HUES48 (cell line): ENCODE measurements around the gene NEDD4.

Experiments
- H3K27ac ChIP-seq: one replicate; pipeline ENCODE4 v1.7.0; 2013; ENCODE audit warnings: low read depth, low read length, inconsistent platforms
- H3K27me3 ChIP-seq: 2 replicates; pipeline ENCODE4 v1.6.1; 2013; ENCODE audit warnings: mild to moderate bottlenecking, low read length; ENCODE audit not compliant: control insufficient read depth, insufficient read depth
- H3K36me3 ChIP-seq: 2 replicates; pipeline ENCODE4 v1.6.1; 2013; ENCODE audit warnings: low read length; ENCODE audit not compliant: control insufficient read depth, insufficient read depth
- H3K4me1 ChIP-seq: 2 replicates; pipeline ENCODE4 v1.6.1; 2013; ENCODE audit warnings: mild to moderate bottlenecking, low read length; ENCODE audit not compliant: control insufficient read depth, insufficient read depth
- H3K4me3 ChIP-seq: 2 replicates; pipeline ENCODE4 v1.5.1; 2013; ENCODE audit warnings: mild to moderate bottlenecking, low read depth, low read length
- H3K9ac ChIP-seq: 2 replicates; pipeline ENCODE4 v1.6.1; 2013; ENCODE audit warnings: mild to moderate bottlenecking, low read depth, low read length, moderate library complexity
- H3K9me3 ChIP-seq: 2 replicates; pipeline ENCODE4 v1.6.1; 2013; ENCODE audit warnings: low read length; ENCODE audit not compliant: control insufficient read depth, insufficient read depth

Gene NEDD4

DNA sequence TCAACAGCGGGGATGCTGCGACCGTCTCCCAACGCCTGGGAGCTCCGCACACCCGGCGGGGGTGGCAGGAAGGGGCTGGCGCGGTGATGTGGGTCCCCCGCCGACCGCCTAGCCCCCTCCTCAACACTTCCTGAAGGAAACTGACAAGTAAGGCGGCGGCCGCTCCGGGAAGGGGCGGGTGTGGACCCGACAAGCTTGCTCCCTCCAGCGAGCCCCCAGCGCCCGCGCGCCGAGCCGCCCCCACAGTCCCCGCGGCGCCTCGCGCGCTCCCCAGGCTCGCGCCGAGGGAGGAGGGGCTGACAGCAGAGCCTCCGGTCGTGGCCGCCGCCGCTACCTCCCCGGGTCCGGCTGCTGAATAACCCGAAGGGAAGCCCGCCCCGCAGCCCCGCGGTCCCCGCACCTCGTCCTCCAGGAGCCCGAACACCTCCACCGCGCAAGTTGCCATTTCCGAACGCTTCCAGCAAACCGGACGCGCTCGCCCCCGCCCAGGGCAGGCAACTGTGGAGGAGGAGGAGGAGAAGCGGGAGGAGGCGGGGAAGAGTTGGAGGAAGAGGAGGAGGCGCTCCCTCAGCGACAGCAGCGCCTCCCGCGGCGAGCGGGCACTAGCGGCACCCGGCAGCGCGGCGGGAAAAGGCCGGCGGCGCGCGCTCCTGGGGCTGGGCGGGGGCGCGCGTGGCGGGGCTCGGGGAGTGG lies at the start of gene NEDD4:
Gene NEDD4 (minus strand): TSS at position 502 of the 693 bp plus-strand sequence. CDS start 57 bp downstream, at position 445.
- Histone ChIP-seq H3K27ac (peak within 1 kb of the TSS; percentile 67), H3K27me3 (peaks cover 17% of the 10 kb centered on the region), H3K36me3 (no peaks in the 10 kb centered on the region), H3K4me3 (peak within 1 kb of the TSS; percentile 75), H3K9me3 (no peaks in the 10 kb centered on the region), H3K4me1 (peaks cover 12% of the 10 kb centered on the region; the same call in 1 of the 2 replicates), H3K9ac (peak within 1 kb of the TSS; percentile 25; the same call in 1 of the 2 replicates)

GRCh38 chr15:56042498-56042897 lies 49.1 kb upstream of the NEDD4 start:
- H3K4me3 ChIP-seq, result no peak overlapping the region
- H3K4me1 ChIP-seq, result peaks cover 17% of the 10 kb centered on the region
- no peaks in the 10 kb centered on the region for H3K9me3 ChIP-seq
- H3K9ac ChIP-seq, result no peak overlapping the region
- H3K27me3 ChIP-seq, result no peaks in the 10 kb centered on the region
- no peaks in the 10 kb centered on the region for H3K36me3 ChIP-seq
- no peak overlapping the region for H3K27ac ChIP-seq

DNA sequence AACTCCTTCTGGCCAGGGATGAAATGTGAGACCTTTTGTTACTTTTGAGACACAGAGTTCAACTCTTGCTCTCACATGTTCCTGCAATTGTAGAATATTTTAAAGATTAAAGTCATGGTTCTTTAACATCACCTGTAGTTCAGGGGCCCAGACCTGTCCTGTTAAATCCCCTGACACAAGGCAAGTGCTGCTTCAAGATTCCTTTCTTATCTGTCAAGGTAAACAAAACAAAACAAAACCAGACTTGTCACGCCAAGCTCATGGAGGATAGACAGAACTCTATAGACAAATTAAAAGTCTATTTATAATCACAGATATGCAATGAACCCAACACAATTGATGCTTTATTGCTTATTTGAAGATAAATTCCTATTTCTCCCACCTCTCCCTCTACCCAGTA lies 48.6 kb upstream of the NEDD4 start:
- Histone ChIP-seq H3K27ac (no peak overlapping the region), H3K36me3 (no peaks in the 10 kb centered on the region), H3K4me3 (no peak overlapping the region), H3K27me3 (no peaks in the 10 kb centered on the region), H3K4me1 (peaks cover 17% of the 10 kb centered on the region), H3K9ac (no peak overlapping the region), H3K9me3 (no peaks in the 10 kb centered on the region)

DNA sequence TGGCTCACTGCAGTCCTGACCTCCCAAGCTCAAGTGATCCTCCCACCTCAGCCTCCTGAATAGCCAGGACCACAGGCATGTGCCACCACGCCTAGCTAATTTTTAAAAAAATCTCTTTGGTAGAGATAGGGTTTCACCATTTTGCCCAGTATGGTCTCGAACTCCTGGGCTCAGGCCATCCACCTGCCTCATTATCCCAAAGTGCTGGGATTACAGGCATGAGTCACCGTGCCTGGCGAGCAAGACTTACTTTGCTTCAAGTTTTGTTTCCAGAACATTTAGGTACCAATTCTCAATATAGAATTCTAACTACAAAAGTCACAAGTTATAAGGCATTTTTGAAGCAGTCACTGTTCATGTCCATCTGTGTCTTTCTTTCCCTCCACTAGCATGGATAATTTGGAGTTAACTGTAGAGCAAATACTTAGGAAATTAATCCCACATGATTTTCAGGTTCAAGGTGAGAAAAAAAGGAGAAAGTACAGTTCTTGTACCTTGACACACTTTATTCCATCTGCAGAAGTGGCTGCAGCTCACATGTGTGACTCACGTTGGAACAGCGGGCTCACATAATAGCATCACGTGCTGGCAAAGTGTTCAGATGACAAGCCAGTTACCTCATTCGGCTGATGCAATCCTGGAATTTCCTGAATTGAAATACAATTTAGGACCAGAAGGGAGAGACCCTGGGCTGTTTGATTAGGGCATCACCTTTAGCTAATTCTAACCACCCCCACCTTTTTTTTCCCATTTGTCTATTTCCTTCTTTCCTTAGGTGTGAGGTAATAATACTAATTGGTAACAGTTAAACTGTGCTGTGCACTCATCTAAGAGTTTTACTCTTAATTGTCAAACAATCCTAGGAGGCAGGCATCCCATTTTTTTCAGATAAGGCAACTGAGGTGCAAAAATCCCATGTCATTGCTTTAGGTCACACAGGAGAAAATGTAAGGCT lies 46.9 kb upstream of the NEDD4 start:
- H3K9me3 ChIP-seq, result no peaks in the 10 kb centered on the region
- H3K27ac ChIP-seq, result peak overlapping the region; percentile 49

DNA sequence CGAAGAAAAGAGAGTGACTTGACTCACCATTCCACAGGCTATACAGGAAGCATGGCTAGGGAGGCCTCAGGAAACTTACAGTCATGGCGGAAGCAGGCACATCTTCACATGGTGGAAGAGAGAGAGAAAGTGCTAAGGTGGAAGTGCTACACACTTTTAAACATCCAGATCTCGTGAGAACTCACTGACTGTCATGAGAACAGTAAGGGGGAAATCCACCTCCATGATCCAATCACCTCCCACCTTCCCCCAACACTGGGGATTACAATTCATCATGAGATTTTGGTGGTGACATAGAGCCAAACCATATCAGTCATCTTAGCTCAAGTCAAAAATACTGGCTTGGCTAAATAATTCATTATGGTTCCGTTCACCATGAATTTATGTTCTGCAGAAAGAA lies 45.3 kb upstream of the NEDD4 start:
- H3K4me3 ChIP-seq, result no peak overlapping the region
- no peak overlapping the region for H3K9ac ChIP-seq
- no peak overlapping the region for H3K27ac ChIP-seq
- no peaks in the 10 kb centered on the region for H3K36me3 ChIP-seq
- H3K27me3 ChIP-seq, result no peaks in the 10 kb centered on the region
- H3K9me3 ChIP-seq, result no peaks in the 10 kb centered on the region
- H3K4me1 ChIP-seq, result peaks cover 17% of the 10 kb centered on the region

More for the DNA sequence above, 46.9 kb upstream of the NEDD4 start:
- H3K9ac ChIP-seq, result no peak overlapping the region
- peaks cover 17% of the 10 kb centered on the region for H3K4me1 ChIP-seq
- H3K36me3 ChIP-seq, result no peaks in the 10 kb centered on the region
- H3K4me3 ChIP-seq, result no peak overlapping the region
- no peaks in the 10 kb centered on the region for H3K27me3 ChIP-seq

DNA sequence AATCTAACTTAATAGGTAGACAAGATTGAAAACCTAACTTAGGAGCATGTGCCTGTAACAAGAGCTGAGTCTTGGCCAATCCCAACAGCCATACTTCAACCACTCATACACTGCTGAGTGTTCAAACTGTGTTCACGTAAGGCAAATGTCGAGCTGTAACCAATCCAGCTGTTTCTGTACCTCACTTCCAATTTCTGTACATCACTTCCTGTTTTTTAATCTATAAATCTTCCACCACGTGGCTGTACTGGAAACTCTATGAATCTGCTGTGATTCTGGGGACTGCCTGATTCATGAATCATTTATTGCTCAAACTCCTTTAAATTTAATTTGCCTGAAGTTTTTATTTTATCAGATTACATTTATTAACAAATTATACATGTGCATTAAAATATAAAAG lies 44.6 kb upstream of the NEDD4 start:
- Histone ChIP-seq H3K9ac (no peak overlapping the region), H3K9me3 (no peaks in the 10 kb centered on the region), H3K27me3 (no peaks in the 10 kb centered on the region), H3K36me3 (no peaks in the 10 kb centered on the region), H3K4me1 (peaks cover 12% of the 10 kb centered on the region), H3K27ac (no peak overlapping the region), H3K4me3 (no peak overlapping the region)

- Histone ChIP-seq H3K4me1 (peaks cover 7% of the 10 kb centered on the region; the same call in 1 of the 2 replicates), H3K27ac (no peak overlapping the region), H3K36me3 (no peaks in the 10 kb centered on the region), H3K9ac (no peak overlapping the region), H3K4me3 (no peak overlapping the region), H3K27me3 (no peaks in the 10 kb centered on the region), H3K9me3 (no peaks in the 10 kb centered on the region)
Measured at GRCh38 chr15:56036546-56037067, 43.2 kb upstream of the NEDD4 start.

GRCh38 chr15:56035166-56035565 lies 41.8 kb upstream of the NEDD4 start:
- H3K9me3 ChIP-seq, result no peaks in the 10 kb centered on the region
- H3K36me3 ChIP-seq, result no peaks in the 10 kb centered on the region
- no peak overlapping the region for H3K9ac ChIP-seq
- no peak overlapping the region for H3K4me3 ChIP-seq
- H3K4me1 ChIP-seq, result no peaks in the 10 kb centered on the region
- no peaks in the 10 kb centered on the region for H3K27me3 ChIP-seq
- H3K27ac ChIP-seq, result no peak overlapping the region

GRCh38 chr15:56034514-56034913 lies 41.1 kb upstream of the NEDD4 start:
- no peak overlapping the region for H3K4me3 ChIP-seq
- no peaks in the 10 kb centered on the region for H3K36me3 ChIP-seq
- H3K9me3 ChIP-seq, result no peaks in the 10 kb centered on the region
- H3K27me3 ChIP-seq, result no peaks in the 10 kb centered on the region
- no peak overlapping the region for H3K27ac ChIP-seq
- H3K9ac ChIP-seq, result no peak overlapping the region
- no peaks in the 10 kb centered on the region for H3K4me1 ChIP-seq

DNA sequence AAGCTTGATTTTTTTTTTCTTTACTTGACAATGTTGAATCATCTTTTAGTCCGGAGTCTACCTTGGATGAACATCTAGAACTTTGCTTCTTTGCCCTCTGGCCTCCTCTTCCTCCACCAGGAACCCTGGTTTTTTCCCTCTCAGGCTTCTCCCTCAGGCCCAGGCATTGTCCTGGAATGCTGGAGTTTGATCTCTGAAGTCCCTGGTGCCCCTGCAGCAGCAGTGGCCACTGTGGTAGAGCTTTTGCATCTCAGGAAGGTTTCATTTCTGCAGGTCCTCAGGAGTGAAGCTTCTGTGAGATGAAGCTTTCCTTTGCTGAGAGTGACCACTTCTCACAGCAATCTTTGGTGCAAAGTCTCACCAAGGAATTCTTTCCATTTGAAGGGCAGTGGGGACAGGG lies 39.0 kb upstream of the NEDD4 start:
- no peak overlapping the region for H3K4me3 ChIP-seq
- no peak overlapping the region for H3K27ac ChIP-seq
- H3K27me3 ChIP-seq, result no peaks in the 10 kb centered on the region
- H3K36me3 ChIP-seq, result no peaks in the 10 kb centered on the region
- no peaks in the 10 kb centered on the region for H3K9me3 ChIP-seq
- H3K4me1 ChIP-seq, result no peaks in the 10 kb centered on the region
- no peak overlapping the region for H3K9ac ChIP-seq

- Histone ChIP-seq H3K36me3 (no peaks in the 10 kb centered on the region), H3K9me3 (no peaks in the 10 kb centered on the region), H3K4me3 (no peak overlapping the region), H3K9ac (no peak overlapping the region), H3K27me3 (no peaks in the 10 kb centered on the region), H3K4me1 (no peaks in the 10 kb centered on the region), H3K27ac (no peak overlapping the region)
Measured at GRCh38 chr15:56031836-56032235, 38.4 kb upstream of the NEDD4 start.
